Loucy (cell line): ENCODE results near the gene ADPRM.

Experiments used
- EZH2phosphoT487 ChIP-seq: fragments of 200-600 bp; IDR thresholded peaks from 2 replicates; pipeline ENCODE4 v1.6.1; 2018; ENCODE audit warnings: antibody characterized with exemption, mild to moderate bottlenecking, moderate library complexity, borderline replicate concordance
- TF ChIP-seq, protein P1 (sequence below): fragments of 200-600 bp; sonication (generic); conservative IDR thresholded peaks from 2 replicates; pipeline ENCODE4 v1.5.1; 2014; ENCODE audit warnings: mild to moderate bottlenecking, antibody characterized with exemption, low read length

DNA sequence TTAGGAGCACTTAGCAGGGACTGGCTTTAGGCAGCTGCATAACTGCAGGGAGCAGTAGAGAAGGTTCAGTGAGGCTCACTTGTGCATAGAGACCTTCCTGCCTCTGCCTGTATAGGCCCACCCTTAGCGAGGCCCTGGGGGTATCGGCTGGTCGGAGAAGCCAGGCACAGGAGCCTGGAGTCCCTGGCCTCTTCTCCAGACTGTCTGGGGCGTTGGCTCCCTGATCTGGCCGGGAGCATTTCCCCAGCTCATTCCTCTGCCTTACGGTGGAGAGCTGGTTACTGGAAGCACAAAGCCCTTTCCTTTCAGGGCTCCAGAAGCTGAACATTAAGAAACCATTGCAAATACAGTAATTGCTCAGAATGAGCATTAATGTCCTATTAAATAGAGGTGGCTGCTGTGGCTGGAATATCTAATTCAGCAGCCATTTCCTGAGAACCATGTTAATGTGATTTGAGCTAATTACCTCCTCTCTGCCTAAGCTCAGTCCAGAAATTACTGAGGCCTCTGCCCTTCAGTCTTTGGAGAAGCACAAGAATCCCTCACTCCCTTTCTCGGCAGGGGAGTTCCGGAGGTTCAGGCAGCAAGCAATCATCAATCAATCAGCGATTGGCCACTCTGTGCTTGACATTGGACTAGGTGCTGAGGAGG is 51.3 kb downstream of the ADPRM start:
- TF ChIP-seq, protein P1, sequence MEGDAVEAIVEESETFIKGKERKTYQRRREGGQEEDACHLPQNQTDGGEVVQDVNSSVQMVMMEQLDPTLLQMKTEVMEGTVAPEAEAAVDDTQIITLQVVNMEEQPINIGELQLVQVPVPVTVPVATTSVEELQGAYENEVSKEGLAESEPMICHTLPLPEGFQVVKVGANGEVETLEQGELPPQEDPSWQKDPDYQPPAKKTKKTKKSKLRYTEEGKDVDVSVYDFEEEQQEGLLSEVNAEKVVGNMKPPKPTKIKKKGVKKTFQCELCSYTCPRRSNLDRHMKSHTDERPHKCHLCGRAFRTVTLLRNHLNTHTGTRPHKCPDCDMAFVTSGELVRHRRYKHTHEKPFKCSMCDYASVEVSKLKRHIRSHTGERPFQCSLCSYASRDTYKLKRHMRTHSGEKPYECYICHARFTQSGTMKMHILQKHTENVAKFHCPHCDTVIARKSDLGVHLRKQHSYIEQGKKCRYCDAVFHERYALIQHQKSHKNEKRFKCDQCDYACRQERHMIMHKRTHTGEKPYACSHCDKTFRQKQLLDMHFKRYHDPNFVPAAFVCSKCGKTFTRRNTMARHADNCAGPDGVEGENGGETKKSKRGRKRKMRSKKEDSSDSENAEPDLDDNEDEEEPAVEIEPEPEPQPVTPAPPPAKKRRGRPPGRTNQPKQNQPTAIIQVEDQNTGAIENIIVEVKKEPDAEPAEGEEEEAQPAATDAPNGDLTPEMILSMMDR = no peak
- no peak for TF ChIP-seq EZH2phosphoT487
